Lower leg skin (tissue), 3 donors: ENCODE data around the gene CDKN2C.

Experiments
- CTCF ChIP-seq, 3 donors: fragments of 450-650 bp; IDR thresholded peaks; one replicate each; pipeline ENCODE4 v1.5.1; 2016; ENCODE audit warnings: antibody characterized with exemption in 3 of 3, mild to moderate bottlenecking in 3 of 3, moderate library complexity in 2 of 3
- POLR2A ChIP-seq, 2 donors: fragments of 450-650 bp; IDR thresholded peaks; one replicate each; pipeline ENCODE4 v1.6.1; 2016 to 2017; ENCODE audit warnings: antibody characterized with exemption in 2 of 2, mild to moderate bottlenecking in 1 of 2, moderate library complexity in 1 of 2

GRCh38 chr1:50973875-50974617 lies 4.0 kb downstream of the CDKN2C start:
- no peak for TF ChIP-seq CTCF (IDR thresholded peaks at IDR 0.05)
- TF ChIP-seq POLR2A (IDR thresholded peaks at IDR 0.05), result no peak
